Measurements from ENCODE around the gene PSMD9.
"Not testable (repeated sequence)": the region's sequence is repeated elsewhere in the genome, so short reads cannot be mapped to it uniquely, and the experiment has no call there.

PSMD9 gene

GRCh38 chr12:121917950-121918678 lies 29.5 kb downstream of the PSMD9 start, which contains the start of gene CFAP251:
Gene CFAP251 (plus strand): TSS chr12:121918592. CDS start chr12:121921306, 2,714 bp downstream.
- DNase-seq (ENCODE audit: low read depth in 2 of 3, low spot score in 1 of 3), result peak; percentile 89 to 94 (median 94)

DNA sequence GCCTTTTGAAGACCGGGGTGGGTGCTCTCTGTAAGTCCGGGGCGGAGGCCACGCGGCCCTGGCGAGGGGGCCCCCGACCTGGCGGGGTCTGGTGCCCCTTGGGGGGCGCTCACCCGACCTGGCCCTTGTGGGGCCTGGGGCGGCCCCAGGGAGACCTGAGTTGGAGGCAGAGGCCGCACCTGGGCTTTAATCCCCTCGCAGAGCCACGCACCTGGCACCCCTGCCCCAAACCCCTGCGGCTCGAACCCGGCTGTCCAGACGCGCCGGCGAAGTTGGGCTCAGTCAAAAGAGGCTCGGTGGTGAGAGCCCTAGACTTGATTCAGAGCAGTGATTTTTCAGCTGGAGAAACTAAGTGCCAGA lies 30.1 kb downstream of the PSMD9 start:
- DNase-seq (ENCODE audit: low read depth in 2 of 3, low spot score in 1 of 3), result no peak

GRCh38 chr12:121921066-121921465 lies 32.5 kb downstream of the PSMD9 start:
- DNase-seq (ENCODE audit: low read depth in 2 of 3, low spot score in 1 of 3), result no peak

GRCh38 chr12:121925358-121925695 lies 36.7 kb downstream of the PSMD9 start:
- no peak for DNase-seq (ENCODE audit: low read depth in 2 of 3, low spot score in 1 of 3)

DNA sequence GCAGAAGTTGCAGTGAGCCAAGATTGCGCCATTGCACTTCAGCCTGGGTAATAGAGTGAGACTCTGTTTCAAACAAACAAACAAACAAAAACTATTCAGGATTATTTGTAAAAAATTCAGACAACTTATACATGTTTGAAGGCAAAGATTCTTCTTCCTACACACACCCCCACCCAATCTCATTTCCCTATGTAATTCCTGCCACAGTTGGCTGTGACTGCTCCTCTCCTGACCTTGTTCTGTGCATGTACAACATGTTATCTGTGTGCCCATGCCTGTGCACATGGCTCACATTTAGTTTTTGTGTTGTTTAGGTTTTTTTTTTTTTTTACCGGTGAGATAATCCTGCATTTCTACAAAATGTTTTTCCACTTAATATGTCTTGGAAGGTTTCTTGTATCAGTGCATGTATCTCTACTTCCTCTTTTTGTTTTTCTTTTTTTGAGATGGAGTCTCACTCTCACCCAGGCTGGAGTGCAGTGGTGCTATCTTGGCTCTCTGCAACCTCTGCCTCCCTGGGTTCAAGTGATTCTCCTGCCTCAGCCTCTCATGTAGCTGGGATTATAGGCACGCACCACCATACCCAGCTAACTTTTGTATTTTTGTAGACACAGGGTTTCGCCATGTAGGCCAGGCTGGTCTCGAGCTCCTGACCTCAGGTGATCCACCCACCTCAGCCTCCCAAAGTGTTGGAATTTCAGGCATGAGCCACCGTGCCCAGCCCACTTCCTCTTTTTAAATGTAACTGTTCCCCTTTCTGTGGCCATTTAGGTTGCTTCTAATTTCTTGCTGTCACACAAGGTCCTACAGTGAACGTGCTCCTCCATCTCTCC lies 38.5 kb downstream of the PSMD9 start:
- DNase-seq (ENCODE audit: low read depth in 2 of 3, low spot score in 1 of 3), result no peak

DNA sequence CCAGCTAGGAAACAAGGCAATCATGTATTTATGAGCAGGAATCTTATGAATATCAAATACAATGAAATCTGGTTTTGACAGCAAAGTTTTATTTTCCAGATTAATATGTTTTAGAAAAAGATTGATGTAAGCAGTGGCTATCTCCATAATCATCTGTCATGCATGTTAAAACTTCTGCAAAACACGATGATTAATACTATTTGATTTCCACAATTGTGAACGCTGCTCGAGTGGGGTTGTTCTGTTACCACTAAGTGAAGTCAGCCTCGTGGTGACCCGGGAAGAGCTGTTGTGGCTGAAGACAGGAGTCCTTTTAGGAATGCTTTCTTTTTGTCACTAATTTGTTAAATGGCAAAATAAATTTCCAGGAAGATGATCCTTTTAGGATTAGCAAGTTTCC lies 39.2 kb downstream of the PSMD9 start:
- DNase-seq (ENCODE audit: low read depth in 2 of 3, low spot score in 1 of 3), result no peak

- not testable (repeated sequence) for DNase-seq (ENCODE audit: low read depth in 2 of 3, low spot score in 1 of 3)
These were observed 41.0 kb downstream of the PSMD9 start for GRCh38 chr12:121929545-121929944.

GRCh38 chr12:121930862-121931261 lies 42.3 kb downstream of the PSMD9 start:
- DNase-seq (ENCODE audit: low read depth in 2 of 3, low spot score in 1 of 3), result no peak

GRCh38 chr12:121932176-121932536 lies 43.6 kb downstream of the PSMD9 start:
- DNase-seq (ENCODE audit: low read depth in 2 of 3, low spot score in 1 of 3), result no peak

GRCh38 chr12:121932914-121933521 lies 44.4 kb downstream of the PSMD9 start:
- DNase-seq (ENCODE audit: low read depth in 2 of 3, low spot score in 1 of 3), result no peak

GRCh38 chr12:121933522-121934308 lies 45.1 kb downstream of the PSMD9 start:
- DNase-seq (ENCODE audit: low read depth in 2 of 3, low spot score in 1 of 3), result no peak

GRCh38 chr12:121934309-121934664 lies 45.7 kb downstream of the PSMD9 start:
- no peak for DNase-seq (ENCODE audit: low read depth in 2 of 3, low spot score in 1 of 3)

- no peak for DNase-seq (ENCODE audit: low read depth in 2 of 3, low spot score in 1 of 3)
These were observed 49.1 kb downstream of the PSMD9 start for GRCh38 chr12:121937654-121938053.

DNA sequence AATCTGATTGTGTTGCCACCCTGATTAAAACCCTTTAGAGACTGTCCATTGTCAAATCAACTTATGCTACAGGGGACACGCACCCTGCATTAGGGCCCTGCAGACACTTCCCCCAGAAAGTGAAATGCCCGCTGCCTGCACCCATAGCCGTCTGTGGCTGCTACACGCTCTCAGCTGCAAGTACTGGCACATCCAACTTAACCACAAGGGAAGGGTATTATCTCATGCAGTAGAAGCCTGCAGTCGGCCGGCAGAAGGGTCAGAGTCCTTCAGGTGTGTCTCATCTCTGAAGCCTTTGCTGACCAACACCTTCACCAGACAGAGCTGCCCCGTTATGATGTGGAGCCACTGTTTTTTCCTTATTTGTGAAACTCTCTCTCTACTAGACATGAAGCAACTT lies 50.6 kb downstream of the PSMD9 start:
- no peak for DNase-seq (ENCODE audit: low read depth in 2 of 3, low spot score in 1 of 3)

DNA sequence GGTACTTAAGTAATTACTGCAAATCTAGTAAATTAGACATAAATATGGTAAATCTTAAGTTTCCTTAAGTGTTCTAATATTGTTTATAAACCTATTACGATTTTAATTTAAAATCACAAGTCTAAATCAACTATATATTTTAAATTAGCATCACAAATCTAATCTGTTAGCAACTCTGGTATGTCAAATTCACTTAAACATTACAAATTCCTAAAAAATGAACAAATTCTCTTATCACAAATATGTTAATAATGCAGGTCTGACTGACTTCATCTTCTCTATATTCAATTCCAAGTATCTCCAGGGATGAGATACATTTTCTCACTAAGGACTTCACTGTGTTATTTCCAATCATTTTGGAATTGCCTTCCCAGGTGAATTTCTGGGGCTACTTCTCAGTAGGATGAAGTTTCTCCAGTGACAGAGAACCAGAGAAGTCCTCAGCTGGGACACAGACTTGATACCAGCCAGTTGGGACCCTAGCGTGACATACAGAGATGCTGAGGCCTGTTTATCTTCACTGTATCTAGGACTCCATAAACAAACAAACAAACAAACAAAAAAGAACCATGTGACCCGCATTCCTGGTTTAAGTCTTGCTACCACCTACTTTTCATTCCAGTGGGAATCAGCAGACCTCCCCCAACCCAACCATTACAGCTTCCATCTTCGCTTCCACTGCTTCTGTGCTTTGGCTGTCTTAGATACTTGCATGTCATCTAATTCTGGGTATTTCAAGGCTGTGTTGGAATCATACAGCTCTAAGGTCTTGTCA lies 51.6 kb downstream of the PSMD9 start:
- DNase-seq (ENCODE audit: low read depth in 2 of 3, low spot score in 1 of 3), result no peak

- no peak for DNase-seq (ENCODE audit: low read depth in 2 of 3, low spot score in 1 of 3)
These were observed 53.6 kb downstream of the PSMD9 start for GRCh38 chr12:121942145-121942718.

DNA sequence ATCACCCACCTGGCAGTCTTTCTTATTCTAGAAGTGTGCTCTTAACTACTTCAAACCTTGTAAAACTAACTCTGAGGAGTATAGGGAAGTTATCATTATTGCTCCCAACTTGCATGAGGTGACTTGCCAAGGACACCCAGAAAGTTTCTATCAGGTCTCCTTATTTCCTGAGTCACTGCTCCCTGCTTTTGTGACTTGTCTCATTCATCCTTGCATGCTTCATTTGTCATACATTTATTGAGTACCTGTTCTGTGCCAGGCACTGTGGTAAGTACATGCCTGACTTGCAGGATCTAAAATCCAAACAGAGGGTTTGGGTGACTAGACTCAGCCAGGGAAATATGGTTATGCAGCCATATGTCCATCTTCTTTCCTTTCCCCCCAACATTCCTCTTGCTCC lies 55.3 kb downstream of the PSMD9 start:
- no peak for DNase-seq (ENCODE audit: low read depth in 2 of 3, low spot score in 1 of 3)

GRCh38 chr12:121946313-121947025 lies 57.9 kb downstream of the PSMD9 start:
- no peak for DNase-seq (ENCODE audit: low read depth in 2 of 3, low spot score in 1 of 3)

DNA sequence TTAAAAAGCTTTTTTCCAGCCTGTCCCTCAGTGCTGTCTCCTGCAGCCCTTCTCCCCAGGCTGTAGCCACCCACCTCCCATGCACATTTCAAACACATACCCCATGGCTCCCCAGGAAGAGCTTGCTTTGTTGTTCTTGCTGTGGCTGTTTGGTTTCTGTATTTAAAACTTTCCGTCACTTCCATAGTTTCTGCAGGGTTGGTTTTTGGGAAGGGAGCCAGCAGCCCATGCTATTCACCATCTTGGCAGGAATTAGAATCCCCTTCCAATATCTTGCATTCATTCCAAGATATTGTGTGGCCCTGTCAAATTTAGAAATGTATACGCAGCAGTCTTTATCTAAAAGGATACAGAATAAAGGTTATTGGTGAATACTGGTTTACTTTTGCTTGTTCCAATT lies 59.4 kb downstream of the PSMD9 start:
- no peak for DNase-seq (ENCODE audit: low read depth in 2 of 3, low spot score in 1 of 3)
